Activated T-cell treated with anti-CD3 and anti-CD28 coated beads, Interleukin-2, amount 50 U/mL, for 72 hours (primary cell): ENCODE data around the gene TRMT10B. TPM values are rescaled to one million over a fixed set of nuclear protein-coding genes. Genes with fewer than 3 reads are reported as not detected.
A peak's percentile ranks its signal among the peaks of the same experiment; 100 is the strongest.
"Not testable (repeated sequence)": the region's sequence is repeated elsewhere in the genome, so short reads cannot be mapped to it uniquely, and the experiment has no call there.

Experiments used
- ATAC-seq, 2 donors: fragments of 150-1000 bp; cut with Tn5 transposase; replicated peaks in 1 of 2; 2 replicates each; pipeline ENCODE4 v1.10.0; 2021; ENCODE audit warnings: moderate library complexity in 2 of 2, mild to moderate bottlenecking in 1 of 2
- DNase-seq, 2 donors: peaks; one replicate each; pipeline ENCODE4 v3.0.0; 2021 to 2022; ENCODE audit warnings: mixed read lengths in 1 of 2
- H3K27ac Mint-ChIP-seq: one replicate; pipeline ENCODE4 v1.8.0; 2022; ENCODE audit warnings: mild to moderate bottlenecking, moderate library complexity, mixed read lengths
- H3K27me3 Mint-ChIP-seq: one replicate; pipeline ENCODE4 v1.8.0; 2022; ENCODE audit warnings: low read depth, mixed read lengths
- H3K36me3 Mint-ChIP-seq, 2 donors: one replicate each; pipeline ENCODE4 v1.8.0; 2022; ENCODE audit warnings: mixed read lengths in 2 of 2, mild to moderate bottlenecking in 1 of 2; ENCODE audit not compliant: insufficient read depth in 2 of 2
- H3K4me1 Mint-ChIP-seq: one replicate; pipeline ENCODE4 v1.8.0; 2022; ENCODE audit warnings: low read depth, mixed read lengths
- H3K4me3 Mint-ChIP-seq, 2 donors: one replicate each; pipeline ENCODE4 v1.8.0; 2022; ENCODE audit warnings: mild to moderate bottlenecking in 2 of 2, mixed read lengths in 2 of 2, moderate library complexity in 2 of 2
- H3K9me3 Mint-ChIP-seq, 2 donors: one replicate each; pipeline ENCODE4 v1.8.0; 2022; ENCODE audit warnings: mixed read lengths in 2 of 2
- total RNA-seq, 2 donors: library from RNA; stranded (reverse); gene quantifications; one replicate each; pipeline ENCODE4 v1.2.3, GENCODE V29; 2022

Gene TRMT10B
- total RNA-seq, 2 donors from 2014 or later: 15.9 to 16.1 TPM

- Mint-ChIP-seq H3K9me3 (peaks cover 0 to 1% of the 10 kb centered on the region in 2 donors), H3K27me3 (peaks cover 6% of the 10 kb centered on the region), H3K4me1 (no peaks in the 10 kb centered on the region), H3K4me3 (no peak overlapping the region), H3K27ac (no peak overlapping the region), H3K36me3 (no peaks in the 10 kb centered on the region)
- ATAC-seq (no peak), DNase-seq (no peak)
Measured at GRCh38 chr9:37732952-37733351, 20.7 kb upstream of the TRMT10B start.

- no peaks in the 10 kb centered on the region for H3K27me3 Mint-ChIP-seq
- ATAC-seq: no peak
- H3K9me3 Mint-ChIP-seq: no peaks in the 10 kb centered on the region
- no peaks in the 10 kb centered on the region for H3K36me3 Mint-ChIP-seq
- H3K27ac Mint-ChIP-seq: no peak overlapping the region
- DNase-seq: no peak
- H3K4me1 Mint-ChIP-seq: no peaks in the 10 kb centered on the region
- no peak overlapping the region for H3K4me3 Mint-ChIP-seq
Measured at GRCh38 chr9:37739222-37739621, 14.4 kb upstream of the TRMT10B start.

GRCh38 chr9:37740128-37740527 lies 13.5 kb upstream of the TRMT10B start:
- DNase-seq: no peak
- H3K27ac Mint-ChIP-seq: no peak overlapping the region
- H3K36me3 Mint-ChIP-seq: no peaks in the 10 kb centered on the region
- no peaks in the 10 kb centered on the region for H3K9me3 Mint-ChIP-seq
- H3K4me3 Mint-ChIP-seq: no peak overlapping the region
- no peaks in the 10 kb centered on the region for H3K4me1 Mint-ChIP-seq
- ATAC-seq: no peak
- H3K27me3 Mint-ChIP-seq: no peaks in the 10 kb centered on the region

- Mint-ChIP-seq H3K4me1 (no peaks in the 10 kb centered on the region), H3K9me3 (no peaks in the 10 kb centered on the region)
Measured at GRCh38 chr9:37740631-37741328, 12.8 kb upstream of the TRMT10B start.

GRCh38 chr9:37745970-37746369 lies 7.6 kb upstream of the TRMT10B start:
- H3K4me1 Mint-ChIP-seq: no peaks in the 10 kb centered on the region
- H3K4me3 Mint-ChIP-seq: no peak overlapping the region
- no peak for DNase-seq
- no peaks in the 10 kb centered on the region for H3K36me3 Mint-ChIP-seq
- no peak overlapping the region for H3K27ac Mint-ChIP-seq
- H3K27me3 Mint-ChIP-seq: no peaks in the 10 kb centered on the region
- ATAC-seq: no peak
- H3K9me3 Mint-ChIP-seq: no peaks in the 10 kb centered on the region

More at GRCh38 chr9:37740631-37741328, 12.8 kb upstream of the TRMT10B start:
- DNase-seq (no peak), ATAC-seq (no peak)
- Mint-ChIP-seq H3K27me3 (no peaks in the 10 kb centered on the region), H3K27ac (no peak overlapping the region), H3K4me3 (no peak overlapping the region), H3K36me3 (no peaks in the 10 kb centered on the region)

- Mint-ChIP-seq H3K27me3 (no peaks in the 10 kb centered on the region), H3K36me3 (no peaks in the 10 kb centered on the region), H3K27ac (no peak overlapping the region), H3K4me3 (no peak overlapping the region), H3K9me3 (no peaks in the 10 kb centered on the region), H3K4me1 (no peaks in the 10 kb centered on the region)
- ATAC-seq: peak in 1 of 2 donors; percentile 11
- no peak for DNase-seq
Measured at GRCh38 chr9:37746448-37747270, 6.9 kb upstream of the TRMT10B start.

GRCh38 chr9:37747271-37747753 lies 6.3 kb upstream of the TRMT10B start:
- Mint-ChIP-seq H3K4me3 (no peak overlapping the region), H3K27me3 (no peaks in the 10 kb centered on the region), H3K36me3 (no peaks in the 10 kb centered on the region), H3K27ac (no peak overlapping the region), H3K4me1 (no peaks in the 10 kb centered on the region), H3K9me3 (no peaks in the 10 kb centered on the region)
- ATAC-seq (peak; percentile 68 to 69), DNase-seq (peak; percentile 56 to 57)

GRCh38 chr9:37749129-37749528 lies 4.5 kb upstream of the TRMT10B start:
- H3K4me1 Mint-ChIP-seq: peaks cover 12% of the 10 kb centered on the region
- no peak overlapping the region for H3K27ac Mint-ChIP-seq
- H3K27me3 Mint-ChIP-seq: no peaks in the 10 kb centered on the region
- peaks cover 0 to 1% of the 10 kb centered on the region in 2 donors for H3K36me3 Mint-ChIP-seq
- no peak for ATAC-seq
- no peak for DNase-seq
- H3K9me3 Mint-ChIP-seq: peaks cover 0 to 3% of the 10 kb centered on the region in 2 donors
- H3K4me3 Mint-ChIP-seq: no peak overlapping the region

- ATAC-seq (no peak), DNase-seq (no peak)
- H3K27me3 Mint-ChIP-seq: no peaks in the 10 kb centered on the region
- H3K4me1 Mint-ChIP-seq: peaks cover 30% of the 10 kb centered on the region
- H3K27ac Mint-ChIP-seq: no peak overlapping the region
- H3K36me3 Mint-ChIP-seq: peaks cover 1 to 3% of the 10 kb centered on the region in 2 donors
- peak overlapping the region in 1 of 2 donors; percentile 14 for H3K4me3 Mint-ChIP-seq
- peaks cover 0 to 3% of the 10 kb centered on the region in 2 donors for H3K9me3 Mint-ChIP-seq
Measured at GRCh38 chr9:37751186-37751585, 2.4 kb upstream of the TRMT10B start.

GRCh38 chr9:37751704-37752103 lies 1.9 kb upstream of the TRMT10B start:
- not testable (repeated sequence) for H3K36me3 Mint-ChIP-seq, H3K27me3 Mint-ChIP-seq, ATAC-seq, H3K9me3 Mint-ChIP-seq, H3K4me3 Mint-ChIP-seq, DNase-seq, H3K27ac Mint-ChIP-seq
- peaks cover 32% of the 10 kb centered on the region for H3K4me1 Mint-ChIP-seq

- not testable (repeated sequence) for H3K27me3 Mint-ChIP-seq, ATAC-seq, H3K4me3 Mint-ChIP-seq, H3K36me3 Mint-ChIP-seq, DNase-seq, H3K27ac Mint-ChIP-seq, H3K9me3 Mint-ChIP-seq
- H3K4me1 Mint-ChIP-seq: peaks cover 32% of the 10 kb centered on the region
Measured at GRCh38 chr9:37752112-37752511, 1.5 kb upstream of the TRMT10B start.

GRCh38 chr9:37752642-37753488 lies 740 bp upstream of the TRMT10B start:
- DNase-seq: peak; percentile 20 to 23
- Mint-ChIP-seq H3K27ac (peak overlapping the region; percentile 97), H3K27me3 (no peaks in the 10 kb centered on the region), H3K4me1 (peaks cover 32% of the 10 kb centered on the region), H3K4me3 (peak overlapping the region; percentile 89 to 100), H3K36me3 (peaks cover 2 to 3% of the 10 kb centered on the region in 2 donors), H3K9me3 (peaks cover 0 to 3% of the 10 kb centered on the region in 2 donors)
- ATAC-seq: no peak

- H3K36me3 Mint-ChIP-seq: peaks cover 2 to 6% of the 10 kb centered on the region in 2 donors
- no peaks in the 10 kb centered on the region for H3K27me3 Mint-ChIP-seq
- DNase-seq: no peak
- peaks cover 30% of the 10 kb centered on the region for H3K4me1 Mint-ChIP-seq
- no peak for ATAC-seq
- H3K9me3 Mint-ChIP-seq: no peaks in the 10 kb centered on the region
- no peak overlapping the region for H3K4me3 Mint-ChIP-seq
- no peak overlapping the region for H3K27ac Mint-ChIP-seq
Measured at GRCh38 chr9:37758747-37759146, 5.1 kb downstream of the TRMT10B start.
